NCI-H2227 (cell line): ENCODE measurements around the gene WFDC2.

Source experiments
- DNase-seq: peaks from one replicate; lab custom pipeline; 2025; ENCODE audit not compliant: unreplicated experiment; lab: John Stamatoyannopoulos, UW

Gene WFDC2

GRCh38 chr20:45469336-45470261, at the start of gene WFDC2:
Gene WFDC2, plus strand, starts transcription at chr20:45469753. Its CDS starts 29 bp downstream, at chr20:45469782.
- peak; percentile 21 for DNase-seq

GRCh38 chr20:45420125-45420524, 49.4 kb upstream of the WFDC2 start:
- DNase-seq: no peak

- DNase-seq: no peak
These were observed 45.9 kb upstream of the WFDC2 start for GRCh38 chr20:45423700-45424099.

- no peak for DNase-seq
These were observed 44.0 kb upstream of the WFDC2 start for GRCh38 chr20:45425561-45425960.

GRCh38 chr20:45426320-45427016, 43.1 kb upstream of the WFDC2 start:
- peak; percentile 59 for DNase-seq

GRCh38 chr20:45427236-45428149, 42.1 kb upstream of the WFDC2 start:
- no peak for DNase-seq

GRCh38 chr20:45429618-45430017, 39.9 kb upstream of the WFDC2 start:
- no peak for DNase-seq

- DNase-seq: no peak
These were observed 37.3 kb upstream of the WFDC2 start for GRCh38 chr20:45432294-45432693.

GRCh38 chr20:45433316-45433715, 36.2 kb upstream of the WFDC2 start:
- no peak for DNase-seq

GRCh38 chr20:45433976-45434375, 35.6 kb upstream of the WFDC2 start:
- DNase-seq: no peak

- peak; percentile 89 for DNase-seq
These were observed 32.6 kb upstream of the WFDC2 start for GRCh38 chr20:45436732-45437485.

GRCh38 chr20:45440424-45440823, 29.1 kb upstream of the WFDC2 start:
- DNase-seq: no peak

- no peak for DNase-seq
These were observed 28.5 kb upstream of the WFDC2 start for GRCh38 chr20:45440891-45441685.

- no peak for DNase-seq
These were observed 27.8 kb upstream of the WFDC2 start for GRCh38 chr20:45441746-45442145.

GRCh38 chr20:45444050-45444449, 25.5 kb upstream of the WFDC2 start:
- no peak for DNase-seq

GRCh38 chr20:45445805-45446562, 23.6 kb upstream of the WFDC2 start:
- peak; percentile 16 for DNase-seq

GRCh38 chr20:45448270-45448669, 21.3 kb upstream of the WFDC2 start:
- DNase-seq: no peak

- no peak for DNase-seq
These were observed 20.0 kb upstream of the WFDC2 start for GRCh38 chr20:45449528-45449927.
